AG10803 (cell line): ENCODE data around the gene UNK.
"Not testable (repeated sequence)": the region's sequence is repeated elsewhere in the genome, so short reads cannot be mapped to it uniquely, and the experiment has no call there.

Source experiments
- DNase-seq: peaks from one replicate; pipeline ENCODE4 v3.0.0; 2010; ENCODE audit warnings: low read depth
- H3K4me3 ChIP-seq: 2 replicates; pipeline ENCODE4 v1.5.1; 2011; ENCODE audit warnings: mild to moderate bottlenecking, low read length, control low read depth
- CTCF ChIP-seq: conservative IDR thresholded peaks from 2 replicates; pipeline ENCODE4 v1.5.1; 2011; ENCODE audit warnings: mild to moderate bottlenecking, low read length, control low read depth, inconsistent platforms

UNK gene

GRCh38 chr17:75808905-75809621, 24.5 kb downstream of the UNK start:
- peak; percentile 66 for DNase-seq
- no peak overlapping the region for H3K4me3 ChIP-seq
- TF ChIP-seq CTCF = no peak

- no peak for TF ChIP-seq CTCF
- H3K4me3 ChIP-seq = no peak overlapping the region
- no peak for DNase-seq
These were observed 25.1 kb downstream of the UNK start for GRCh38 chr17:75809631-75810111.

- no peak for TF ChIP-seq CTCF
- DNase-seq = no peak
- H3K4me3 ChIP-seq = no peak overlapping the region
These were observed 25.6 kb downstream of the UNK start for GRCh38 chr17:75810216-75810615.

- DNase-seq, H3K4me3 ChIP-seq: not testable (repeated sequence)
These were observed 26.1 kb downstream of the UNK start for GRCh38 chr17:75810756-75811155.

GRCh38 chr17:75811174-75811573, 26.6 kb downstream of the UNK start:
- no peak overlapping the region for H3K4me3 ChIP-seq
- DNase-seq = no peak
- no peak for TF ChIP-seq CTCF

GRCh38 chr17:75812096-75813013, 27.7 kb downstream of the UNK start:
- TF ChIP-seq CTCF = no peak
- no peak for DNase-seq
- H3K4me3 ChIP-seq = no peak overlapping the region

GRCh38 chr17:75813081-75814020, 28.7 kb downstream of the UNK start:
- TF ChIP-seq CTCF = no peak
- H3K4me3 ChIP-seq = no peak overlapping the region
- no peak for DNase-seq
